Pons (tissue), 1 donor: ENCODE measurements around the gene PKD2L2.
A peak's percentile ranks its signal among the peaks of the same experiment; 100 is the strongest.
"Not testable (repeated sequence)": the region's sequence is repeated elsewhere in the genome, so short reads cannot be mapped to it uniquely, and the experiment has no call there.

Source experiments
- DNase-seq: peaks from one replicate; pipeline ENCODE4 v3.0.0-alpha.2; 2016; ENCODE audit warnings: low spot score

Gene PKD2L2

DNA sequence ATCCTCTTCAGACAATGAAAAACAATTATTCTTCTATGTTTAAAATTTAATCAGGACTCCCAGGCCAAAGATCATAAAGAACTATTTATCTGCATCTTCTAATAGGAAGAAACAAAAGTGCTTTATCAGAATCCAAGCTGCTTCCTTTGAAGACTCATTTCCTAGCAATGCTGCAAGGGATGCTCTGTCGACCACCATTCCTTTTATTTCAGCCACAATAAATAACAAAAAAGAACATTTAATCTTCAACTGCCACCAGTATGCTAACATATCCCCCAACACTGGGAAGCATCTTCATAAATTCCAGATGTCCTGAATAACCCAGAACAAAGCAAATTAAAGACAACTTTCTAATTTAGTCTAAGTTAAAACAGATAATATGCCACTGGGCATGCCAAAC is 68.7 kb downstream of the PKD2L2 start:
- no peak for DNase-seq

- no peak for DNase-seq
These were observed 70.2 kb downstream of the PKD2L2 start for GRCh38 chr5:137959488-137959887.

- peak; percentile 51 for DNase-seq
These were observed 70.9 kb downstream of the PKD2L2 start for GRCh38 chr5:137960141-137960540.

GRCh38 chr5:137960819-137961218 is 71.6 kb downstream of the PKD2L2 start:
- no peak for DNase-seq

DNA sequence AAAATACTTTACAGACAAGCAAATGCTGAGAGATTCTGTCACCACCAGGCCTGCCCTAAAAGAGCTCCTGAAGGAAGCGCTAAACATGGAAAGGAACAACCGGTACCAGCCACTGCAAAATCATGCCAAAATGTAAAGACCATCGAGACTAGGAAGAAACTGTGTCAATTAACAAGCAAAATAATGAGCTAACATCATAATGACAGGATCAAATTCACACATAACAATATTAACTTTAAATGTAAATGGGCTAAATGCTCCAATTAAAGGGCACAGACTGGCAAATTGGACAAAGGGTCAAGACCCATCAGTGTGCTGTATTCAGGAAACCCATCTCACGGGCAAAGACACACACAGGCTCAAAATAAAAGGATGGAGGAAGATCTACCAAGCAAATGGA is 81.1 kb downstream of the PKD2L2 start:
- not testable (repeated sequence) for DNase-seq

DNA sequence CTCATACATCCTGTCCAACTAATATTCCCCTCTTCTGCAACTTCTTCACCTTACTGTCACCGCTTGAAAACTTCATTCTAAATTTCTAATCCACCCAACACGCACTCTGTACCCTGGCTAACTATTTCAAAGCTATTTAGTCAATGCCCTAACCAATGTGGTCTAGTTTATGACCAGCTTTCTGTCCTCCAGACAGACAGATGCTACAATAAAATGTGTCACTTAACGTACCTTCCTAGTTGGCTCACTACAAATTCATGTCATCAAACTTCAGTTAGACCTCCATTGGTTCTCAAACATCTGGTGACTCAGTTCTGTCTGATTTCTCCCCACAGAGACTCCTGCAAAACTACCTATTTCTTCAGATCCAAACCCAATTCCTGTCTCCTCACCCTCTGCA is 86.0 kb downstream of the PKD2L2 start:
- DNase-seq = no peak

- DNase-seq = no peak
These were observed 100.2 kb downstream of the PKD2L2 start for GRCh38 chr5:137989419-137989818.
